ENCODE data around the gene CRADD. TPM values are rescaled to one million over a fixed set of nuclear protein-coding genes. Genes with fewer than 3 reads are reported as not detected.

CRADD gene
- total RNA-seq, 1 donor = 17.2 TPM

DNA sequence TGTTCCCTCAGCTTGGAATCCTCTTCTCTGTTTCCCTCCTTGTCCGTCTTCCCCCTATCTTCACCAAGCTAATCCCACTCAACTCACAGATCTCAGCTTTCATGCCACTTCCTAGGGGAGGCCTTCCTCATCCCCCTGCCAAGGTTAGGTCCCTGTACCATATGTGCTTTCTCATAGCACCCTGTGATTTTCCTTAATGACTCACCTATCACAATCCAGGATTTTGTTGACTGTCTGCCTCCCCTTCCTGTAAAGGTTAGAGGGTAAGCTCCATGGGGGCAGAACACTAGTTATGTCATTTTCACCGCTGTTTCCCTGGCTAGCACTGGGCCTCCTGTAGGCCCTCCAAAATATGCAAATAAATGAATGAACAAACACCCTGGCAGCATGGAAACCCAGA, 57.6 kb downstream of the CRADD start:
- no peak for DNase-seq (ENCODE audit: low read depth in 2 of 3, low spot score in 2 of 3)

DNA sequence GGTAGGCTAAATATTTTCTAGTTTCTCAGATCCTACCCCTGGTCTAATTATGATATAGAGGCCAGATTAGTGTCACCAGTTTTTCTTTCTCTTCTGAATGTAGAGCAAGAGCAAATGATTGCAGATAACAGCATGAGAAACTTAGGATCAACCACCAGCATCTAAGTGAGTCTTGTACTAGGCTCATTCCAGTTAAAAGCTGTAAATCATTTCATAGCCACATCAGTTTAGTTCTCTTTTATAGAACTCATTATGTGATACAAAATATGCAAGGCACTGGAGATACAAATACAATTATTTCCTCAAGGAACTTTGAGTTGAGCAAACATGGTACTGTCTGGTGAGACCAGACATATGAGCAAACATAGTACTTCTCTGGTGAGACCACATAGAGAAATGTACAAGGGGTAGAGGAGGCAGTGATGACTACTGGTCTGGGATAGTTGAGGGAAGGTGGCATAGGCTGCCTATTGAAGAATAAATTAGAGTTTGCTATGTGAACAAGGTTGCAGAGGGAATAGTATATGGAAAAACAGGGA, 59.5 kb downstream of the CRADD start:
- DNase-seq (ENCODE audit: low read depth in 2 of 3, low spot score in 2 of 3) = no peak

DNA sequence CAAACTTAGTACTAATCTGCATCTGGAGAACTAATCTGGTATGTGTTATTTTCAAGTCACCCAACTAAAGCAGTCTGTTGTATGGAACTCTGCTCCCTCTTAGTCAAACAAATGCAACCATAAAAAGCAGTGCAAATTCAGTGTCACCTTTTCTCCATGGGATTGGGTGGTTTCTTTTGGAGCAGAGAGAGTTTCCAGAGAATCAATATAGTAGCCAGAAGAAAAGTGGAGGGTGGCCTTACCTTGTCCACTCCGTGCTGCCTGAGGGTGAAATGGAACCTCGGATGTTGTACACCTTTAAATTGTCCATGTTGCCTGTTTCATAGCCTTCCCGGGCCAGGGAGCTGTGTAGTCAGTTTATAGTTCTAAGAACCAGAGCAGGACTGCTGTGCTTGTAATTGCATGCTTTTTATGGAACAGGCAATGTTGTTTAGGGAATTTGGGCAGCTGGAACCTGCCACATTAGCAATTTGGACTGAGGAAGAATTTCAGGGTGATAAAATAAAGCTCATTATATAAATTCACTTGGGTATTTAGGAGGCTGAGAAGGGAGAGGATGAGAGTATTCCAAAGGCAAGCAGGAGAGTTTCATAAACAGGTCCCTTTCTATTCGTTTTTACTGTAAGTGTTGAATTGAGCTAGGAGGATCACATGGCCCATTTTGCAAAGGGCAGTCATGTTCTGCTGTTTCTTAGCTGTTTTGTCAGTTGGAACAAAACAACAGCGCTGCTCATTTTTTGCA, 60.5 kb downstream of the CRADD start:
- no peak for DNase-seq (ENCODE audit: low read depth in 2 of 3, low spot score in 2 of 3)

DNA sequence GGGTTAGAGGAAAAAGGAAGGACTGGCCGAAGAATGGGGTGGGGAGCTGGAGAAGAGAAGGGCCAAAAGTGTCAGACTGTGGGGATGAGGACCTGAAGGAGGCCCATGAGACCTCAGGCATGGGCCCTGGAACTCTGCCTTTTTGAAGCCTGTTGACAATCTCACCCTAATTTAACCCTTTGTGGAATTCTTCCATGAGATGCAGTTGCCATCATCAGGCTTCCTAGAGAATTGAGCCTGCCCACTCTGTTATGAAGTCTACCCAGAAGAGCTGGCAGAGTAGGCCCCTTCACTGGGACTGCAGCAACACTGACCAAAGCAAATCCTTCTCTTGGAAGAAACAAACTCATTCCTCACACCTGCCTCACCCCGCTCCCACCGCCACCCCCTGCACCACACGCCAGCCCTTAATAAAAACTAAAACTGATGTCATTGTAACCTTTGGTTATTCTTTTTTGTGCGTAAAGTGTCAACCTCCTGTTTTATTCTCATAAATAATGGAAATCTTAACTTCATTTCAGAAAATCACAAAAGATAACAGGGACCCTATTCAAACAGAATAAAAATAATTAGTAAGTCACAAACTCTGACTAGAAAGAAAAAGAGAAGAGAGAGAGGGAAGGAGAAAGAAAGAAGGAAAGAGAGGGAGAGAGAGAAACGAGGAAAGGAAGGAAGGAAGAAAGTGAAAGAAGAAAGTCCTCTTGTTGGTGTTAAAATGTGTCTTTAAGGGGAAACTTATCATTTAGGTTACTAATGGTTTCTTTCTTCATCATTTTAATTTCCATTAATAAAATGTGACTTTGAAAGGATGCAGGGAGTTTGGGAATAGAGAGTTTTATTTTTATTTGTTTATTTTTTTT, 61.3 kb downstream of the CRADD start:
- DNase-seq (ENCODE audit: low read depth in 2 of 3, low spot score in 2 of 3) = no peak

DNA sequence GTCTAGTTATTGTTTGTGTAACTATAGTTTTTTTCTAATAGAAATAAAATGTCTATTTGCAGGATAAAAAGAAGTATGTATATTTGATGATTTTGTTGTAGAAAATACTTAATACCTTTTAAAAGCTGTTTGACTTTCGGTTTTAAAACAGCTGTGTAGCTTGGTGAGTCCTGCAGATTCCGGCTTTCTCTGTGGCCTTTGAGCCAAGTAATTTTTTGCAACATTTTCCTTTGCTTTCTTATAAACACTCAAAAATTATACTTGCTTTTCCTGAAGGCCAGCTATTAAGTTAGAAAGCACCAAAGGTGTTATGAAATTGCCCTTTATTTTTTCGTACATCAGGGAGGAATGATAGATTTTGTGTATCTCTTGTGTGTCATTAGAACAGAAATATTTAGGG, 63.6 kb downstream of the CRADD start:
- peak in 1 of 3 donors; percentile 63 for DNase-seq (ENCODE audit: low read depth in 2 of 3, low spot score in 2 of 3)

DNA sequence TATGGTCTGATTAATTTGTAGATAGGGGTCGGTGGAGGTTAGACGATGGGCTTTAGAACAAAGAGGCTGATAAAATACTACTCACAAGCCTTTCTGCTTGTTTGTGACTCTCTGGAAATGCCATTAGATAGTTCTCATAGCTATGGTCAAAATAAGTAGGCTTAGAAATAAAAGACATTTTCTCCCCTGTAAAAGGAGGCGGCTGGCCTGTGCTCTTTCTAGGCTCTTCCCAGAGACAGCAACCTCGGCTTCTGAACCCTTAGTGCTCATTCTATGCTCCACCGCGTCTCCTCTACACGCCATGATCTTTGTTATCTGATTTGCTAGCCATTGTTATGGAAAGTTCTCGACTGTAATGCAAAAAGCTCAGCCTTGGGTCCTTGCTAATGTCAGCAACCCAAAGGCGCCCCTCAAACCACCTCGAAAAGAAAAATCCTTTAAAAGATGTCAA, 64.5 kb downstream of the CRADD start:
- DNase-seq (ENCODE audit: low read depth in 2 of 3, low spot score in 2 of 3) = peak in 1 of 3 donors; percentile 32

DNA sequence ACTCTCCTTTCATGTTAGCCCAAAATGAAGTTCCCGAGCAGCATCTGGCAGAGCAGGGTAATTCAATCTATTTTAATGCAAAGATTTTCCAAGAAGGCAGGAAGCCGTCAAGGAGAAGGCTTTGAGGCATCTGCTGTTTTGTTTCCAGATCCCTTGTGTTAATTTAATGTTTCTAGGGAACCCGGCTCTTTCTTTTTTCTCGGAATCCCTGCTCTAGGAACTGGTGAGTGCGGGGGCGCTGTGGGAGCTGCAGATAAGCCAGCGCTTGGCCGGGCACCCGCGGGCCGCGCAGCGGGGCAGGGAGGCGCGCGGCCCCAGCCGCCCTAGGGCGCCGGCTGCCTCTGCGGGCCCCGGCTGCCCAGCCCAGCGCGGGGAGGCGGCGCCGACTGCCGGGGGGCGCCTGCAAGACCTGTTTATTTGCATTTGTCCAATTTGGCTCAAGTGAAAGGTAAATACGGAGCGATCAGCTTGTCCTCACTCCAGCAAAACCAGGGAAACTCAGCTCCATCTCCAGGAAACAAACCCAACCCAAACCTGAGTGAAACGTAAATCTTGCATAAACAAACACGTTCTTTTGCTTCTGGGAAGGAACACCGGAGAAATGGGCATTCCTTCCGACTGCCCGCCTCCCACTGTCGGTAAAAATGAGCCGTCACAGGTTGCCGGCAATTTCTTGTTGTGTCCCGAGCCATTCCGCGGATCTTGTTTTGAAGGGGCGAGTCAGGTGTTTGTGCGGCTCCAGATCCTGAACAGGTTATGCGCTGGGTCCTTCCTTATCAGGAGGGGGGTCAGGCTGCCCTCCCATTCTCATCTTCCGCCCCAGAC, 65.1 kb downstream of the CRADD start:
- peak; percentile 29 to 79 (median 78) for DNase-seq (ENCODE audit: low read depth in 2 of 3, low spot score in 2 of 3)

DNA sequence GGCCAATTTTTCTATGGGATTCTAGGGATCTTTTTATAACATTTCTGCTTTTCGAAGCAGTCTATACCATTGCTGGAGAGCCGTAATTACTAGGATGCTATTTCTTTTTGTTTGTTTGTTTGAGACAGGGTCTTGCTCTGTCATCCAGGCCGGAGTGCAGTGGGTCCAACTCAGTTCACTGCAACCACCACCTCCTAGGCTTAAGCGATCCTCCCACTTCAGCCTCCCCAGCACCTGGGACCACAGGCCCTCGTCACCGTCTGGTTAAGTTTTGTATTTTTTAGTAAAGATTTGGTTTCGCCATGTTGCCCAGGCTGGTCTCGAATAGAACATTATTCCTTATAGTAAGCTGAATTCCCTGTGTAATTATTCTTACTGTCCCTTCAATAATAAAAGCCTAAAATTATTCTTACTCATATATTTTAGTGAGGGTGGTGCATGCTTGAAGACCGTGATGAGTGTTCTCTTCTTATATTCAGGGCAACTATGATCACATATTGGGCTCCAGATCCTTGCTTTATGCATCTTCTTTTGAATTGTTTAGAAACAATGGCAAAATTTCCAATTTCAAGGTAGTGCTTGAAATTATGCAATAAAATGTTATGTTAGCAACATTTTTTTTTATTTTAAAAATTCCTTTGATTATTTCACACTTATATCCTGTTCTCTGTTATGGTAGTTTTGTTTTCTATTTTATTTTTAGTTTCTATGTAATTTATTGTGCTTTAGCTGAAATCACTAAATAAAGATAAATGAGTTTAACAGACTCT, 66.2 kb downstream of the CRADD start:
- no peak for DNase-seq (ENCODE audit: low read depth in 2 of 3, low spot score in 2 of 3)

DNA sequence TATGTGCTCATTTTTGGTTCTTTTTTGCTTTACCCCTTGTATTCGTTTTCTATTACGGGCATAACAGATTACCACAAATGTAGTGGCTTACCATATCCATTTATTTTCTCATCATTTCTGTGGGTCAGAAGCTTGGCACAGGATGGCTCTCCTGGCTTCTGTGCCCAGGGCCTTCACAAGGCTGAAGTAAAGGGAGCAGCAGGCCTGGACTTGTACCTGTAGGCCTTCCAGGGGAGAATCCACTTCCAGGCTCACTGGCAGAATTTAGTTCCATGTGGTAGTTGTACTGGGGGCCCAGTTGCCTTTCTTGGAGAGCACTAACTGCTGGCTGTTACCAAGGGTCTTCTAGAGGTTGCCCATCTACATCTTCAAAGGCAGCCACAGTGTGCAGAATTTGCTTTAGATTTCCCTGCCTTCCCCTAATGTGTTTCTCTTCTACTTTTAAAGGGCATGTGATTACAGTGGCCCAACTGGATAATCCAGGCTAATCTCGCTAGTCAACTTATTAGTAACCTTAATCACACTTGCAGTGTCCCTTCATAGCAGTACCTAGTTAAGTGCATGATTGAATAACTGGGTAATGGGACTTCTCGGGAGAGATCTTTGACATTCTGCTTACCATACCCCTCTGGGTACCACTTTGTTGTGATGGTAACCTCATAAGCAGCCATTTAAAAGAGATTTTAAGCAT, 67.0 kb downstream of the CRADD start:
- no peak for DNase-seq (ENCODE audit: low read depth in 2 of 3, low spot score in 2 of 3)

DNA sequence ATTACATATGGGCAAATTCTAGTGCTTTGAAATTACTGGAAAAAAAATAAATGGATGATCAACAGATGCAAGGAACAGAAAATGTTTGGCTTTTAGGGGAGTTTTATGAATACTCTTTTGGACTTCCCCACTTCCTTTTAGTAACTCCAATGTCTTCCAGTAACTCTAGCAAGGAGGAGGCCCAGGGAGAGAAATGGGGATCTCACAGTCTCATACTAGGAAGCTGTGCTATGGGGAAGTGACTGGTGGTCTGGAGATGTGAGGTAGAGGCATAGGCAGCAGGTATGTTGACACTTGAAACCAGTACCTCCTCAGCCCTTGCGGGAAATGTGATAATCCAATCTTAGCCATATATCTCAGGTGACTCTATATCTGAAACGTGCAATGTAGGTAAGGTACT, 68.1 kb downstream of the CRADD start:
- DNase-seq (ENCODE audit: low read depth in 2 of 3, low spot score in 2 of 3) = no peak

DNA sequence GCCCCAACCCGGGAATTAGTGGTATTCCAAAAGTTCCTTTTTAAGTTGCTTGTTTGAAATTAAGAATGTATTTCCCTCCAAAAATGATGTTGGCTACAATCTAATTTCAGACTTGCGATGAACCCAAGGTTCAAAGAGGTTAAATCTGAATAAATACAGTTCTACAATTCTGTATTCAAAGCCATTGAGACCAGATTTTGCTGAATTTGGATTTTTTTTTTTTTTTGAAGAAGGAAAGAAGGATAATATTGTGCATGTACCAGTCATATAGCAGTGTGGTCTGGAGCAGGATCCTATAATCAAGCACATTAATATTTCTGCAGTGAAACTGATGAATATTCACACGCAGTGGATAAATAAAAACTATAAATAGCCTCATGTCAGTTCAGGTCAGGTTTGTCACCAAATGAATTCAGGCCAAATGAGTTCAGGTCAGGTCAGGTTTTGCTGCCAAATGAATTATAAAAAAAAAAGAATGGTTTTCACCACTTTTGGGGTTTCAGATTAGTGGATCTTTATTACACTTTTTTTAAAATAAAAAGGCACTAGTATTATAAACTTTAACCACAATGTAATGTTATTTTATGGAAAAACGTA, 69.5 kb downstream of the CRADD start:
- DNase-seq (ENCODE audit: low read depth in 2 of 3, low spot score in 2 of 3) = no peak

DNA sequence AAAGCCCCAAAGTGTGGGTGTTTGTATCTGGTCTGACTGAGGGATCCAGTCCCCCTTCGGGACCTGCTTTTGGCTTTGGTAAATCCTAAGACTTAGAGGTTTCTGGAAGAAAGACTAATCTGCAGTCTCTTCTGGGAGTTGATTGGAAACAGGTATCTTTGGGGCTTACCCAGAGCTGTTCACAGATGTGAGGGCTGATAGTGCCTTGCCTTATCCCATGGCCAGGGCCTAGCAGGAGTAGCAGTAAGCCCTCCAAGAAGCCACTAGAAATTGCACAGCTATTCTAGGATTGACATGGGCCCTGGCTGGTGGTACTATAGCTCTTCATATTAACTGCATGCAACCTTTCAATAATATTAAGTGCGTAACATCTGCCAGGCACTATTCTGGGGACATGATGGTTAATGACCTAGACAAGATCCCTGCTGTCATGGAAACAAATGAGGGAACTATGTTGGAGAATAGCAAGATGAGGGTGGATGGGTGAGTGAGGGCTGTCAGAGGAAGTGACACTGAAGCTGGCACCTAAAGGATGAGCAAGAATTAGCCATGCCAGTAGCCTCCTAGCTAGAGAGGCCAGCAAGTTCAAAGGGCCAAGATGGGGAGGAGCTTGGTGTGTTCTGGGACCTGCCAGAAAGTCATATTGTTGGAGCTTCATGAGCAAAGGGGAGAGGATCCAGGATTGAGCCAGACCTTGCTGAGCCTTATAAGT, 71.7 kb downstream of the CRADD start:
- DNase-seq (ENCODE audit: low read depth in 2 of 3, low spot score in 2 of 3) = no peak

DNA sequence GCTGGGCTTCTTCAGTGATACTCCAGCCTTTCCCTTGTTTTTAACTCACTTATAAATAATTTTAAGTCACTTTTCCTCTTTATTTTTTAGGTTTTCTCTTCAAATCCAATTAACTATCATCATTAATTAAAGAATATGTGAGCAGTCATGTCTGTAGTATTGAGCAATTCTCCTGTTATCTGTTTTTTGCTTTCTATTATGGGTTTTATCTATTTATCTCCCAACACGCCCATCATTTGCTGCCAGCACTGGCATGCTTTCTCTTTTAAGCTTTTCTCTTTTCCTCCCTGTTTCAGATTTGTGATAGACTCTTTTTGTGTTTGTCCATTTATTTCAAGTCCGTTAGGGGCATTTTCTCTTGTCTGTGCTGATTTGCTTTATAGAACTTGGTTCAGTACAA, 72.3 kb downstream of the CRADD start:
- no peak for DNase-seq (ENCODE audit: low read depth in 2 of 3, low spot score in 2 of 3)

DNA sequence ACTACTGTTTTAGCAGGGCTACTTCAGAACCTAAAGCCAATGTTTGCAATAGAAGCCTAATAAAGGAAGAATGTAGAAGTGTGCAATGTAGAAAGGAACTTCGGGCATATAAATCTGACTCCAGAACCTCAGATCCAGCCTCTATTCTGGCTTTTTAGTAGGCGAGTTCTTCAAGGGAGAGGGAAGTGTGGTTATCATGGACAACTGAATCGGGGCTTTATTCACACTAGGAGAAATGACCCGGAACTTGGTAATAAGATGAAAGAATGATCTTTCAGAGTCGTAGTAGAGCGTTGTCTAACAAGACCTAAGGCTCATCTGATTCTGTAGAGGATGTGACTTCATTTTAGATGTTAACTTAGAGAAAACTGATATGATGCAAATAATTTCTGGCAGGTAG, 72.9 kb downstream of the CRADD start:
- DNase-seq (ENCODE audit: low read depth in 2 of 3, low spot score in 2 of 3) = no peak

DNA sequence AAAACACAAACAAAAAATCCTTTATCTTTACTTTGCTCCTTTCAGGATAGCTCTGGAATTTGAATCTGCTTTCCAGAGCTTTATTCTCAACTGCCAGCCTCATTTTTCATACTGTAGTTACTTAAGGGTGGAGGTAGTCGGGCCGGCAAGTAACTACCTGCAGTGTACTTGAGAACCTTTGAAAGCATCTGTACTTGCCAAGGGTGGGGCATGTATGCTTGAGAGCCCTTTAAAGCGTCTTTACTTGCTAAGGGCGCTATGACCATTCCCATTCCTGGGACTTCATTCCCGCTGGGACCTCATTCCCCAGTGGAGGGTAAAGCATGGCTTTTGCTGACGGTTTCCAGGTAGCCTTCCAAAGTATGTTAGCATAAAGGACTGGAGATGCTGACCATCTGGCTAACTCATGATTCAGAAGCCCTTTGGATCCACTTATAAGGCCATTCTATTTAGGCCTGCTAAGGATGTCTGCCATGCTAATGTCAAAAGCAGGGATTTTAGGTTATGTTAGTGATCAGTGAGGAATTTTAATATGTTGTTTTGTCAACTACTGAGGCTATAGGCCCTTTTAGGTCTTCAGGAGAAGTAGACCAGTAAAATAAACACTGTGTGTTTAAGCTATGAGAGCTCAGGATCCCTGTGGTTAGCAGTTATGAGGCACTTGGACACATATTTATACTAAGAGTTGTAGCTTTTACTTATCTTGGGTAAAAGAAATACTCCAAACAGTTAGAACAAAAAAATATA, 74.9 kb downstream of the CRADD start:
- no peak for DNase-seq (ENCODE audit: low read depth in 2 of 3, low spot score in 2 of 3)

DNA sequence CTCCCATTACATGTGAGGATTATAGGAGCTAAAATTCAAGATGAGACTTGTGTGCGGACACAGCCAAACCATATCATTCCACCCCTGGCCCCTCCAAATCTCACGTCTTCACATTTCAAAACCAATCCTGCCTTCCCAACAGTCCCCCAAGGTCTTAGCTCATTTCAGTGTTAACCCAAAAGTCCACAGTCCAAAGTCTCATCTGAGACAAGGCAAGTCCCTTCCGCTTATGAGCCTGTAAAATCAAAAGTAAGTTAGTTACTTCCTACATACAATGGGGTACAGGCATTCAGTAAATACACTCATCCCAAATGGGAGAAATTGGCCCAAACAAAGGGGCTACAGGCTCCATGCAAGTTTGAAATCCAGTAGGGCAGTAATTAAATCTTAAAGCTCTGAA, 76.1 kb downstream of the CRADD start:
- DNase-seq (ENCODE audit: low read depth in 2 of 3, low spot score in 2 of 3) = no peak

DNA sequence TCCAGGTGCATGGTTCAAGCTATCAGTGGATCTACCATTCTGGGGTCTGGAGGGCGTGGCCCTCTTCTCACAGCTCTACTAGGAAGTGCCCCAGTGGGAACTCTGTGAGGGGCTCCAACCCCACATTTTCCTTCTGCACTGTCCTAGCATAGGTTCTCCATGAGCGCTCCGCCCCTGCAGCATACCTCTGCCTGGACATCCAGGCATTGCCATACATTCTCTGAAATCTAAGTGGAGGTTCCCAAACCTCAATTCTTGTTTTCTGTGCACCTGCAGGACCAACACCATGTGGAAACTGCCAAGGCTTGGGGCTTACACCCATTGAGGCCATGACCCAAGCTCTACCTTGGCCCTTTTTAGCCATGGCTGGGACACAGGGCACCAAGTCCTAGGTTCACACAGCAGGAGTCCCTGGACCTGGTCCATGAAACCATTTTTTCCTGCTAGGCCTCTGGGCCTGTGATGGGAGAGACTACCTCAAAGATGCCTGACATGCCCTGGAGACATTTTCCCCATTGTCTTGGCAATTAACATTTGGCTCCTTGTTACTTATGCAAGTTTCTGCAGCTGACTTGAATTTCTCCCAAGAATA, 76.8 kb downstream of the CRADD start:
- no peak for DNase-seq (ENCODE audit: low read depth in 2 of 3, low spot score in 2 of 3)

Measured in hematopoietic multipotent progenitor cell (in vitro differentiated cells).